H1 (cell line): ENCODE results near the gene IL1RAP. TPM values are rescaled to one million over a fixed set of nuclear protein-coding genes. Genes with fewer than 3 reads are reported as not detected.

Experiments used
- FOSL1 ChIP-seq: IDR thresholded peaks from 2 replicates; pipeline ENCODE4 v1.6.1; 2011; ENCODE audit warnings: mild to moderate bottlenecking, low read depth, low read length, moderate library complexity; ENCODE audit not compliant: insufficient read depth
- HDAC6 ChIP-seq: IDR thresholded peaks from one replicate; pipeline ENCODE4 v1.7.1; 2012; ENCODE audit warnings: low read depth, mild to moderate bottlenecking, inconsistent platforms, low read length, moderate library complexity
- MAX ChIP-seq: IDR thresholded peaks from 2 replicates; pipeline ENCODE4 v1.6.1; 2012; ENCODE audit warnings: inconsistent platforms
- RXRA ChIP-seq: IDR thresholded peaks from 2 replicates; pipeline ENCODE4 v1.6.1; 2011; ENCODE audit warnings: low read depth, mild to moderate bottlenecking, low read length, moderate library complexity; ENCODE audit not compliant: insufficient read depth
- SIRT6 ChIP-seq: IDR thresholded peaks from one replicate; pipeline ENCODE4 v1.7.1; 2012; ENCODE audit warnings: low read length, inconsistent platforms
- SP1 ChIP-seq: IDR thresholded peaks from 2 replicates; pipeline ENCODE4 v1.6.1; 2011; ENCODE audit warnings: low read depth, low read length
- TAF7 ChIP-seq: optimal IDR thresholded peaks from 2 replicates; pipeline ENCODE3; 2011; ENCODE audit warnings: low read depth, mild to moderate bottlenecking, inconsistent platforms, low read length, moderate library complexity, borderline replicate concordance
- polyA plus RNA-seq, 7 experiments: library from polyadenylated mRNA; depleted of rRNA in 3 of 7; stranded (reverse) in 5 of 7; unstranded in 2 of 7; fragments of >200 nt in 5 of 7; fragments of 200-250 nt in 2 of 7; gene quantifications; 1 replicate in 5 of 7; 2 replicates in 1 of 7; 4 replicates in 1 of 7; pipeline versions ENCODE4 v1.2.1 to v1.2.3, GENCODE V29; 2011 to 2013; ENCODE audit warnings: missing spikeins in 2 of 7, mixed read lengths in 2 of 7
- total RNA-seq: library from RNA; stranded (reverse); fragmentation: NEBNext Ultra II Directional; extraction: Animal tissue kit (Norgen Biotek cat#: 25700); gene quantifications from 2 replicates; pipeline ENCODE4 v1.2.1, GENCODE V29; 2021
- TF ChIP-seq, protein P1 (sequence below): fragments of 300-600 bp; sonication (generic); IDR thresholded peaks from 2 replicates; pipeline ENCODE4 v1.7.1; 2012; ENCODE audit warnings: low read length, moderate library complexity, mild to moderate bottlenecking, inconsistent platforms; ENCODE audit not compliant: insufficient replicate concordance
- TF ChIP-seq, protein P2 (sequence below): IDR thresholded peaks from 2 replicates; pipeline ENCODE4 v1.6.1; 2012; ENCODE audit warnings: inconsistent platforms

Gene IL1RAP
- total and polyA plus RNA-seq, 2 of the 8 experiments (the other 6 are each of a cell fraction or from before 2014, with no cell fraction given): 2.4 to 3.9 TPM

DNA sequence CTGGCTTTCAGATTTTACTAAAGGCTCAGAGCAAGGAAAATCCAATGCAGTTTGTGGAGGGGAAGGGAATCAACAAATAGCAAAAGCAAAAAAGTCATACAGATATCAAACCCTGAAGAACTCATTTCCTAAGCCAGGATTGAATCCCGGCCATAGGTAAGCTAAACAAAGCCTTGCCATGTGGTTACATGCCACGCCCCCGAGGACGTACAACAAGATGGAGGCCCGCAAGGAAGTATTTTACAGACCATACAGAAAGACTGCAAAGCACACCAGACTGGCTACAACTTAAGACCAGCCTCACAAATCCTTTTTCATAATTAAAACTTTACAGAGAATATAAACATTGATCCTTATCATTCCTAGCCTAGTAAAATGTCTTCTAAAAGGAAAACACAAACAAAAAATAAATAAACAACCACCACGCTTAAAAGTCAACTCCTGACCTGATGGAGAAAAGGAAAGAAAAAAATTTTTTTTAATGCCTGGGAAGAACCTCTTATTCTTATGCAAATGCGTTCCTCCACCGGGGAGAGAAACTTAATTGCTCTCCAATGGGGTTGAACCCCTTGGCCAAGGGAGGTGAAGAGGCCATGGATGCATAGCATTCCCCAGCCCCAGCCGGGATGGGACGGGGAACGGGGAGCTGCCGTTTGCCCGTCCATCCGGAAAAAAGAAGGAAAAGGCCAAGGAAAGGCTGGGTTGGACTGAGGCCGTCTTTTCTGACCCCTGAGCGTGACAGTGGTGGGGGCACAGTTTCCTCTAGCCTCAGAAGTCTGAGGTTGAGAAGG is 39.3 kb downstream of the IL1RAP start (continued):
- TF ChIP-seq, protein P1, sequence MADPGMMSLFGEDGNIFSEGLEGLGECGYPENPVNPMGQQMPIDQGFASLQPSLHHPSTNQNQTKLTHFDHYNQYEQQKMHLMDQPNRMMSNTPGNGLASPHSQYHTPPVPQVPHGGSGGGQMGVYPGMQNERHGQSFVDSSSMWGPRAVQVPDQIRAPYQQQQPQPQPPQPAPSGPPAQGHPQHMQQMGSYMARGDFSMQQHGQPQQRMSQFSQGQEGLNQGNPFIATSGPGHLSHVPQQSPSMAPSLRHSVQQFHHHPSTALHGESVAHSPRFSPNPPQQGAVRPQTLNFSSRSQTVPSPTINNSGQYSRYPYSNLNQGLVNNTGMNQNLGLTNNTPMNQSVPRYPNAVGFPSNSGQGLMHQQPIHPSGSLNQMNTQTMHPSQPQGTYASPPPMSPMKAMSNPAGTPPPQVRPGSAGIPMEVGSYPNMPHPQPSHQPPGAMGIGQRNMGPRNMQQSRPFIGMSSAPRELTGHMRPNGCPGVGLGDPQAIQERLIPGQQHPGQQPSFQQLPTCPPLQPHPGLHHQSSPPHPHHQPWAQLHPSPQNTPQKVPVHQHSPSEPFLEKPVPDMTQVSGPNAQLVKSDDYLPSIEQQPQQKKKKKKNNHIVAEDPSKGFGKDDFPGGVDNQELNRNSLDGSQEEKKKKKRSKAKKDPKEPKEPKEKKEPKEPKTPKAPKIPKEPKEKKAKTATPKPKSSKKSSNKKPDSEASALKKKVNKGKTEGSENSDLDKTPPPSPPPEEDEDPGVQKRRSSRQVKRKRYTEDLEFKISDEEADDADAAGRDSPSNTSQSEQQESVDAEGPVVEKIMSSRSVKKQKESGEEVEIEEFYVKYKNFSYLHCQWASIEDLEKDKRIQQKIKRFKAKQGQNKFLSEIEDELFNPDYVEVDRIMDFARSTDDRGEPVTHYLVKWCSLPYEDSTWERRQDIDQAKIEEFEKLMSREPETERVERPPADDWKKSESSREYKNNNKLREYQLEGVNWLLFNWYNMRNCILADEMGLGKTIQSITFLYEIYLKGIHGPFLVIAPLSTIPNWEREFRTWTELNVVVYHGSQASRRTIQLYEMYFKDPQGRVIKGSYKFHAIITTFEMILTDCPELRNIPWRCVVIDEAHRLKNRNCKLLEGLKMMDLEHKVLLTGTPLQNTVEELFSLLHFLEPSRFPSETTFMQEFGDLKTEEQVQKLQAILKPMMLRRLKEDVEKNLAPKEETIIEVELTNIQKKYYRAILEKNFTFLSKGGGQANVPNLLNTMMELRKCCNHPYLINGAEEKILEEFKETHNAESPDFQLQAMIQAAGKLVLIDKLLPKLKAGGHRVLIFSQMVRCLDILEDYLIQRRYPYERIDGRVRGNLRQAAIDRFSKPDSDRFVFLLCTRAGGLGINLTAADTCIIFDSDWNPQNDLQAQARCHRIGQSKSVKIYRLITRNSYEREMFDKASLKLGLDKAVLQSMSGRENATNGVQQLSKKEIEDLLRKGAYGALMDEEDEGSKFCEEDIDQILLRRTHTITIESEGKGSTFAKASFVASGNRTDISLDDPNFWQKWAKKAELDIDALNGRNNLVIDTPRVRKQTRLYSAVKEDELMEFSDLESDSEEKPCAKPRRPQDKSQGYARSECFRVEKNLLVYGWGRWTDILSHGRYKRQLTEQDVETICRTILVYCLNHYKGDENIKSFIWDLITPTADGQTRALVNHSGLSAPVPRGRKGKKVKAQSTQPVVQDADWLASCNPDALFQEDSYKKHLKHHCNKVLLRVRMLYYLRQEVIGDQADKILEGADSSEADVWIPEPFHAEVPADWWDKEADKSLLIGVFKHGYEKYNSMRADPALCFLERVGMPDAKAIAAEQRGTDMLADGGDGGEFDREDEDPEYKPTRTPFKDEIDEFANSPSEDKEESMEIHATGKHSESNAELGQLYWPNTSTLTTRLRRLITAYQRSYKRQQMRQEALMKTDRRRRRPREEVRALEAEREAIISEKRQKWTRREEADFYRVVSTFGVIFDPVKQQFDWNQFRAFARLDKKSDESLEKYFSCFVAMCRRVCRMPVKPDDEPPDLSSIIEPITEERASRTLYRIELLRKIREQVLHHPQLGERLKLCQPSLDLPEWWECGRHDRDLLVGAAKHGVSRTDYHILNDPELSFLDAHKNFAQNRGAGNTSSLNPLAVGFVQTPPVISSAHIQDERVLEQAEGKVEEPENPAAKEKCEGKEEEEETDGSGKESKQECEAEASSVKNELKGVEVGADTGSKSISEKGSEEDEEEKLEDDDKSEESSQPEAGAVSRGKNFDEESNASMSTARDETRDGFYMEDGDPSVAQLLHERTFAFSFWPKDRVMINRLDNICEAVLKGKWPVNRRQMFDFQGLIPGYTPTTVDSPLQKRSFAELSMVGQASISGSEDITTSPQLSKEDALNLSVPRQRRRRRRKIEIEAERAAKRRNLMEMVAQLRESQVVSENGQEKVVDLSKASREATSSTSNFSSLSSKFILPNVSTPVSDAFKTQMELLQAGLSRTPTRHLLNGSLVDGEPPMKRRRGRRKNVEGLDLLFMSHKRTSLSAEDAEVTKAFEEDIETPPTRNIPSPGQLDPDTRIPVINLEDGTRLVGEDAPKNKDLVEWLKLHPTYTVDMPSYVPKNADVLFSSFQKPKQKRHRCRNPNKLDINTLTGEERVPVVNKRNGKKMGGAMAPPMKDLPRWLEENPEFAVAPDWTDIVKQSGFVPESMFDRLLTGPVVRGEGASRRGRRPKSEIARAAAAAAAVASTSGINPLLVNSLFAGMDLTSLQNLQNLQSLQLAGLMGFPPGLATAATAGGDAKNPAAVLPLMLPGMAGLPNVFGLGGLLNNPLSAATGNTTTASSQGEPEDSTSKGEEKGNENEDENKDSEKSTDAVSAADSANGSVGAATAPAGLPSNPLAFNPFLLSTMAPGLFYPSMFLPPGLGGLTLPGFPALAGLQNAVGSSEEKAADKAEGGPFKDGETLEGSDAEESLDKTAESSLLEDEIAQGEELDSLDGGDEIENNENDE: no peak
- TF ChIP-seq MAX: peak; percentile 87
- TF ChIP-seq, protein P2, sequence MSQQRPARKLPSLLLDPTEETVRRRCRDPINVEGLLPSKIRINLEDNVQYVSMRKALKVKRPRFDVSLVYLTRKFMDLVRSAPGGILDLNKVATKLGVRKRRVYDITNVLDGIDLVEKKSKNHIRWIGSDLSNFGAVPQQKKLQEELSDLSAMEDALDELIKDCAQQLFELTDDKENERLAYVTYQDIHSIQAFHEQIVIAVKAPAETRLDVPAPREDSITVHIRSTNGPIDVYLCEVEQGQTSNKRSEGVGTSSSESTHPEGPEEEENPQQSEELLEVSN: peak; percentile 24; the same call in 1 of the 2 replicates
- TF ChIP-seq FOSL1: no peak
- 0 out of 2 replicates have a peak, but pooled peaks have one; percentile 35 for TF ChIP-seq RXRA
- TF ChIP-seq HDAC6: no peak
- TF ChIP-seq TAF7: no peak
- 0 out of 2 replicates have a peak, but pooled peaks have one; percentile 33 for TF ChIP-seq SP1
- TF ChIP-seq SIRT6: no peak
